GM12878 (cell line): ENCODE results near the gene HINT1. TPM values are rescaled to one million over a fixed set of nuclear protein-coding genes. Genes with fewer than 3 reads are reported as not detected.

Experiments
- MLLT1 ChIP-seq: fragments of 450-650 bp; IDR thresholded peaks from 2 replicates; pipeline ENCODE4 v1.6.1; 2016; ENCODE audit warnings: mild to moderate bottlenecking
- RAD21 ChIP-seq: IDR thresholded peaks from 2 replicates; pipeline ENCODE4 v1.6.1; 2011; ENCODE audit warnings: mild to moderate bottlenecking, low read depth, low read length, moderate library complexity; ENCODE audit not compliant: insufficient read depth
- ZNF24 ChIP-seq: fragments of 450-650 bp; IDR thresholded peaks from 2 replicates; pipeline ENCODE4 v1.6.1; 2017; ENCODE audit warnings: antibody characterized with exemption, mild to moderate bottlenecking
- polyA plus RNA-seq, 11 experiments: library from polyadenylated mRNA; depleted of rRNA in 4 of 11; unstranded in 6 of 11; stranded (reverse) in 5 of 11; fragments of >200 nt; fragmentation: Nextera tagmentation in 4 of 11; fragmentation: Illumina TruSeq in 1 of 11; extraction: Ambion mirVana in 4 of 11; extraction: Trizol in 1 of 11; gene quantifications; 1 replicate in 1 of 11; 2 replicates in 10 of 11; pipeline versions ENCODE4 v1.2.1 to v1.2.3, GENCODE V29; 2011 to 2016; ENCODE audit warnings: inconsistent platforms in 2 of 11, missing spikeins in 2 of 11, low read depth in 1 of 11
- total RNA-seq, 4 experiments: library from RNA; depleted of rRNA in 3 of 4; stranded (reverse); fragments of >200 nt in 3 of 4; fragmentation: Illumina TruSeq in 1 of 4; extraction: Trizol in 1 of 4; gene quantifications; 2 replicates each; pipeline versions ENCODE4 v1.2.1 to v1.2.3, GENCODE V29; 2013 to 2021
- TF ChIP-seq, protein P1 (sequence below), 3 experiments: IDR thresholded peaks in 2 of 3; conservative IDR thresholded peaks in 1 of 3; 2 replicates each; pipeline ENCODE4 v1.5.1; 2011; ENCODE audit warnings: low read depth in 3 of 3, low read length in 3 of 3, mild to moderate bottlenecking in 3 of 3, control low read depth in 2 of 3, moderate library complexity in 2 of 3, inconsistent platforms in 1 of 3, mixed read lengths in 1 of 3; ENCODE audit not compliant: control insufficient read depth in 2 of 3, insufficient read depth in 1 of 3; ENCODE audit errors: extremely low read depth in 1 of 3
- TF ChIP-seq, protein P2 (sequence below): fragments of 450-650 bp; IDR thresholded peaks from 2 replicates; pipeline ENCODE4 v1.6.1; 2014; ENCODE audit warnings: mild to moderate bottlenecking

Gene HINT1
- total and polyA plus RNA-seq, 10 of the 15 experiments (the other 5 are each of a cell fraction or from before 2014, with no cell fraction given) = 253 to 997 (median 562) TPM

DNA sequence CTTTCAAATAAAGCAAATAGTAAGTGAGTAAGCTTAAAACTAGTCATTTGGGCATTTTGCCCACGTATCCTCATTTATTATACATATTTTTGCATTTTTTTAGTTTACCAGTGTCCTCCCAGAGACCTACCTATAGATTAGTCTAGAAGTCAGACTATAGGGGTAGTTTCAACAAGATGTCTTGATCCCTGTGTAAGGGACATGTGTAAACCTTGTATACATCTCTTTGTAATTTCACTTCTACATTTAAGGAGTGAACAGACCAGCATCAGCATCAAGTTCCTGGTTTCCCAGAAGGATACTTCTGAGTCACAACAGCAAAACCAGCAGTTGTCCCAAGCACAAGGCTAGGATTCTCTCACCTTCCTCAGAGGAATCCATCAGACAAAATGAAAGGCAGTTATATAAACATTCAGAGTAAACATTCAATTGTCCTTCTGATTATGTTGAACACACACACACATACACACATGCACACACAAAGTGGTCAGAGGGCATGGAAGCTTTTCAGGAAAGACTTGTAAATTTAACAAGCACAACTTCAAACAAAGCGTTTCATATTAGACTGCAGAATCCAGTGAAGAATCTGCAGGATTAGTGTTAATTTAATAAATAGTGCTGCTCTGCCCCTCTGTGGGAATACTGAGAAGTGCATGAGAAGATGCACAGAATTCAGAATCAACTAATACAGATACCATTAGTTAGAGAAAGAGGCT lies 55.4 kb downstream of the HINT1 start (continued):
- TF ChIP-seq, protein P1, sequence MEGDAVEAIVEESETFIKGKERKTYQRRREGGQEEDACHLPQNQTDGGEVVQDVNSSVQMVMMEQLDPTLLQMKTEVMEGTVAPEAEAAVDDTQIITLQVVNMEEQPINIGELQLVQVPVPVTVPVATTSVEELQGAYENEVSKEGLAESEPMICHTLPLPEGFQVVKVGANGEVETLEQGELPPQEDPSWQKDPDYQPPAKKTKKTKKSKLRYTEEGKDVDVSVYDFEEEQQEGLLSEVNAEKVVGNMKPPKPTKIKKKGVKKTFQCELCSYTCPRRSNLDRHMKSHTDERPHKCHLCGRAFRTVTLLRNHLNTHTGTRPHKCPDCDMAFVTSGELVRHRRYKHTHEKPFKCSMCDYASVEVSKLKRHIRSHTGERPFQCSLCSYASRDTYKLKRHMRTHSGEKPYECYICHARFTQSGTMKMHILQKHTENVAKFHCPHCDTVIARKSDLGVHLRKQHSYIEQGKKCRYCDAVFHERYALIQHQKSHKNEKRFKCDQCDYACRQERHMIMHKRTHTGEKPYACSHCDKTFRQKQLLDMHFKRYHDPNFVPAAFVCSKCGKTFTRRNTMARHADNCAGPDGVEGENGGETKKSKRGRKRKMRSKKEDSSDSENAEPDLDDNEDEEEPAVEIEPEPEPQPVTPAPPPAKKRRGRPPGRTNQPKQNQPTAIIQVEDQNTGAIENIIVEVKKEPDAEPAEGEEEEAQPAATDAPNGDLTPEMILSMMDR (IDR thresholded peaks at IDR 0.05 in 2 of 3, conservative IDR thresholded peaks at IDR 0.05 in 1 of 3; ENCODE audit: control insufficient read depth in 2 of 3, extremely low read depth in 1 of 3, insufficient read depth in 1 of 3, low read depth in 3 of 3, low read length in 3 of 3) = peak; percentile 60 to 76 (median 68)
- TF ChIP-seq, protein P2, sequence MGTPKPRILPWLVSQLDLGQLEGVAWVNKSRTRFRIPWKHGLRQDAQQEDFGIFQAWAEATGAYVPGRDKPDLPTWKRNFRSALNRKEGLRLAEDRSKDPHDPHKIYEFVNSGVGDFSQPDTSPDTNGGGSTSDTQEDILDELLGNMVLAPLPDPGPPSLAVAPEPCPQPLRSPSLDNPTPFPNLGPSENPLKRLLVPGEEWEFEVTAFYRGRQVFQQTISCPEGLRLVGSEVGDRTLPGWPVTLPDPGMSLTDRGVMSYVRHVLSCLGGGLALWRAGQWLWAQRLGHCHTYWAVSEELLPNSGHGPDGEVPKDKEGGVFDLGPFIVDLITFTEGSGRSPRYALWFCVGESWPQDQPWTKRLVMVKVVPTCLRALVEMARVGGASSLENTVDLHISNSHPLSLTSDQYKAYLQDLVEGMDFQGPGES = no peak
- TF ChIP-seq MLLT1 (no peak), RAD21 (peak; percentile 84), ZNF24 (no peak)

Other genes with a start within 250 kb of the HINT1 start
- 15.1 and 19.6 TPM in 2 replicates for gene LYRM7, start 5.7 kb upstream of the HINT1 start, total RNA-seq (2014; rRNA removed)
- gene LYRM7, start 5.7 kb upstream of the HINT1 start, total RNA-seq (2014; rRNA removed; fragmentation: Illumina TruSeq; extraction: Trizol) = 17.6 and 21.7 TPM in 2 replicates
- gene LYRM7, start 5.7 kb upstream of the HINT1 start, total RNA-seq (2021) = 13.7 and 13.9 TPM in 2 replicates
- 9.2 and 21.4 TPM in 2 replicates for gene LYRM7, start 5.7 kb upstream of the HINT1 start, polyA plus RNA-seq (2011; rRNA removed)
- 17.9 and 21.8 TPM in 2 replicates for gene LYRM7, start 5.7 kb upstream of the HINT1 start, polyA plus RNA-seq (2014; fragmentation: Illumina TruSeq; extraction: Trizol)
- 10 to 100 TPM; 25.8 to 45.7 TPM for gene LYRM7, start 5.7 kb upstream of the HINT1 start, polyA plus RNA-seq (2014; fragmentation: Nextera tagmentation; extraction: Ambion mirVana)
- 8.6 and 18.7 TPM in 2 replicates for gene LYRM7, start 5.7 kb upstream of the HINT1 start, polyA plus RNA-seq (2014; rRNA removed)
- 10 to 100 TPM; 61.0 to 68.8 TPM for gene LYRM7, start 5.7 kb upstream of the HINT1 start, polyA plus RNA-seq (2016; fragmentation: Nextera tagmentation; extraction: Ambion mirVana)
- 81.7 and 101 TPM in 2 replicates for gene CDC42SE2, start 98.8 kb upstream of the HINT1 start, total RNA-seq (2014; rRNA removed)
- 90.7 and 91.1 TPM in 2 replicates for gene CDC42SE2, start 98.8 kb upstream of the HINT1 start, total RNA-seq (2014; rRNA removed; fragmentation: Illumina TruSeq; extraction: Trizol)
- gene CDC42SE2, start 98.8 kb upstream of the HINT1 start, total RNA-seq (2021) = 75.6 and 76.0 TPM in 2 replicates
- gene CDC42SE2, start 98.8 kb upstream of the HINT1 start, polyA plus RNA-seq (2011; rRNA removed) = 148 and 215 TPM in 2 replicates
- gene CDC42SE2, start 98.8 kb upstream of the HINT1 start, polyA plus RNA-seq (2014; fragmentation: Illumina TruSeq; extraction: Trizol) = 75.2 and 106 TPM in 2 replicates
- 10 to 100 TPM; 57.0 to 78.8 TPM for gene CDC42SE2, start 98.8 kb upstream of the HINT1 start, polyA plus RNA-seq (2014; fragmentation: Nextera tagmentation; extraction: Ambion mirVana)
- 57.2 and 62.0 TPM in 2 replicates for gene CDC42SE2, start 98.8 kb upstream of the HINT1 start, polyA plus RNA-seq (2014; rRNA removed)
- 100 to 1,000 TPM; 113 to 116 TPM for gene CDC42SE2, start 98.8 kb upstream of the HINT1 start, polyA plus RNA-seq (2016; fragmentation: Nextera tagmentation; extraction: Ambion mirVana)